Thoracic aorta (tissue), 2 donors: ENCODE data around the gene MSMP. TPM values are rescaled to one million over a fixed set of nuclear protein-coding genes. Genes with fewer than 3 reads are reported as not detected.

Experiments
- ATAC-seq: fragments of 150-250 bp; one replicate; pipeline ENCODE4 v1.8.0; 2017; ENCODE audit warnings: low read depth; ENCODE audit not compliant: insufficient number of reproducible peaks, low FRiP score
- DNase-seq: peaks from one replicate; pipeline ENCODE4 v3.0.0-alpha.2; 2020; ENCODE audit warnings: low spot score
- H3K27ac ChIP-seq, 2 donors: fragments of 200-600 bp; sonication (generic); 1 replicate in 1 of 2; 2 replicates in 1 of 2; pipeline ENCODE4 v1.5.1; 2016; ENCODE audit warnings: mild to moderate bottlenecking in 2 of 2, moderate library complexity in 2 of 2
- H3K27me3 ChIP-seq: fragments of 200-600 bp; sonication (generic); replicated peaks from 2 replicates; pipeline ENCODE4 v1.6.0; 2016; ENCODE audit warnings: mild to moderate bottlenecking; ENCODE audit not compliant: insufficient read depth
- H3K36me3 ChIP-seq: fragments of 200-600 bp; sonication (generic); one replicate; pipeline ENCODE4 v1.5.1; 2016
- H3K4me1 ChIP-seq, 2 donors: fragments of 200-600 bp; sonication (generic); 1 replicate in 1 of 2; 2 replicates in 1 of 2; pipeline versions ENCODE4 v1.5.1 to v1.6.0; 2016; ENCODE audit warnings: low read depth in 2 of 2, mild to moderate bottlenecking in 1 of 2; ENCODE audit not compliant: control insufficient read depth in 1 of 2
- H3K4me3 ChIP-seq: fragments of 200-600 bp; sonication (generic); 2 replicates; pipeline ENCODE4 v1.5.1; 2016; ENCODE audit warnings: mild to moderate bottlenecking
- H3K9me3 ChIP-seq: fragments of 200-600 bp; sonication (generic); 2 replicates; pipeline ENCODE4 v1.5.1; 2016
- CTCF ChIP-seq: fragments of 200-600 bp; sonication (generic); IDR thresholded peaks from one replicate; pipeline ENCODE4 v1.5.1; 2019; ENCODE audit warnings: antibody characterized with exemption
- total RNA-seq, 2 donors: library from RNA; depleted of rRNA; stranded (reverse); fragments of >200 nt; gene quantifications; one replicate each; pipeline versions ENCODE4 v1.1.0 to v1.2.3, GENCODE V29; 2016

Gene MSMP
- total RNA-seq, 2 donors from 2014 or later = not detected

- Histone ChIP-seq H3K9me3 (no peaks in the 10 kb centered on the region), H3K27me3 (no peaks in the 10 kb centered on the region), H3K27ac (no peak overlapping the region), H3K36me3 (peaks cover 40% of the 10 kb centered on the region), H3K4me3 (peak overlapping the region; percentile 98), H3K4me1 (peaks cover 23 to 51% of the 10 kb centered on the region in 2 donors)
- no peak for ATAC-seq
- DNase-seq = no peak
- TF ChIP-seq CTCF = no peak
Observed at GRCh38 chr9:35745569-35745968, 8.5 kb downstream of the MSMP start.

DNA sequence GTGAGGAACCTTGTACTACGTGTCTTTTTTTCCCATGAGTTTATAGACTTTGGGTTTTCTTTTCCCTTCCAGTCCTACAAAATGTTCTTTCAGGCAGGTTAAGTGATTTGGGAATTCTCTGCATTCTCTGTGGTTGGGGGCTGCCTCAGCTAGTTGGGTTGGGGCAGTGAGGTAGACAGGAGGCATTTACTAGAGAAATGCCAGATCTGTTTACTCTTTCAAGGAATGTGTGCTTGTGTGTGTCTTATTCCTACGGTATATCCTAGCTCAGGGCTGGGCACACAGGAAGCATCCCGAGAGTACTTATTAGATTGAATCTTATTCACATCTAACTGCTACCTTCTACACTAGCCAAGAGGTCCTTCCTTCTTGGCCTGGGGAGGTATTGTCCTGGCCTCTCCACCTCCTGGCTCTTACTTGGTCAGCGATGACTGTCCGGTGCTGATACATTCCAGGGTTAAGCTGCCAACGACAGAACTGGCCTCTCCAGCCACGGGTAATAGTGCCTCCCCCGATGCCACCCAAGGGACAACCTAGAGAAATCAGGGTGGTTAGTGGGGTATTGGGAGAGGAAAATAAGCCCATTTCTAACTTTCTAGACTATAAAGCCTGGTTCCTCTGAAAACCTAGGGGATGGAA, 10.1 kb downstream of the MSMP start:
- no peak for DNase-seq
- no peak for ATAC-seq
- no peak for TF ChIP-seq CTCF
- H3K36me3 ChIP-seq = peaks cover 53% of the 10 kb centered on the region
- peaks cover 23 to 41% of the 10 kb centered on the region in 2 donors for H3K4me1 ChIP-seq
- H3K27ac ChIP-seq = peak overlapping the region in 1 of 2 donors; percentile 30
- no peaks in the 10 kb centered on the region for H3K9me3 ChIP-seq
- H3K27me3 ChIP-seq = no peaks in the 10 kb centered on the region
- no peak overlapping the region for H3K4me3 ChIP-seq

GRCh38 chr9:35743452-35743851, 10.6 kb downstream of the MSMP start:
- Histone ChIP-seq H3K4me1 (peaks cover 23 to 41% of the 10 kb centered on the region in 2 donors), H3K36me3 (peaks cover 59% of the 10 kb centered on the region), H3K9me3 (no peaks in the 10 kb centered on the region), H3K4me3 (no peak overlapping the region), H3K27me3 (no peaks in the 10 kb centered on the region), H3K27ac (peak overlapping the region in 1 of 2 donors; percentile 30)
- no peak for TF ChIP-seq CTCF
- no peak for DNase-seq
- no peak for ATAC-seq

- Histone ChIP-seq H3K9me3 (no peaks in the 10 kb centered on the region), H3K4me1 (peaks cover 13 to 24% of the 10 kb centered on the region in 2 donors), H3K27me3 (no peaks in the 10 kb centered on the region), H3K4me3 (no peak overlapping the region), H3K36me3 (peaks cover 75% of the 10 kb centered on the region), H3K27ac (no peak overlapping the region)
- DNase-seq (no peak), ATAC-seq (no peak)
- no peak for TF ChIP-seq CTCF
Observed at GRCh38 chr9:35741740-35742139, 12.3 kb downstream of the MSMP start.

GRCh38 chr9:35740243-35740642, 13.8 kb downstream of the MSMP start:
- Histone ChIP-seq H3K4me1 (peaks cover 2 to 10% of the 10 kb centered on the region in 2 donors), H3K36me3 (peaks cover 86% of the 10 kb centered on the region), H3K27ac (no peak overlapping the region), H3K4me3 (no peak overlapping the region), H3K9me3 (no peaks in the 10 kb centered on the region), H3K27me3 (no peaks in the 10 kb centered on the region)
- ATAC-seq (no peak), DNase-seq (no peak)
- no peak for TF ChIP-seq CTCF
